ENCODE measurements around the gene B3GALT6.

The B3GALT6 gene

DNA sequence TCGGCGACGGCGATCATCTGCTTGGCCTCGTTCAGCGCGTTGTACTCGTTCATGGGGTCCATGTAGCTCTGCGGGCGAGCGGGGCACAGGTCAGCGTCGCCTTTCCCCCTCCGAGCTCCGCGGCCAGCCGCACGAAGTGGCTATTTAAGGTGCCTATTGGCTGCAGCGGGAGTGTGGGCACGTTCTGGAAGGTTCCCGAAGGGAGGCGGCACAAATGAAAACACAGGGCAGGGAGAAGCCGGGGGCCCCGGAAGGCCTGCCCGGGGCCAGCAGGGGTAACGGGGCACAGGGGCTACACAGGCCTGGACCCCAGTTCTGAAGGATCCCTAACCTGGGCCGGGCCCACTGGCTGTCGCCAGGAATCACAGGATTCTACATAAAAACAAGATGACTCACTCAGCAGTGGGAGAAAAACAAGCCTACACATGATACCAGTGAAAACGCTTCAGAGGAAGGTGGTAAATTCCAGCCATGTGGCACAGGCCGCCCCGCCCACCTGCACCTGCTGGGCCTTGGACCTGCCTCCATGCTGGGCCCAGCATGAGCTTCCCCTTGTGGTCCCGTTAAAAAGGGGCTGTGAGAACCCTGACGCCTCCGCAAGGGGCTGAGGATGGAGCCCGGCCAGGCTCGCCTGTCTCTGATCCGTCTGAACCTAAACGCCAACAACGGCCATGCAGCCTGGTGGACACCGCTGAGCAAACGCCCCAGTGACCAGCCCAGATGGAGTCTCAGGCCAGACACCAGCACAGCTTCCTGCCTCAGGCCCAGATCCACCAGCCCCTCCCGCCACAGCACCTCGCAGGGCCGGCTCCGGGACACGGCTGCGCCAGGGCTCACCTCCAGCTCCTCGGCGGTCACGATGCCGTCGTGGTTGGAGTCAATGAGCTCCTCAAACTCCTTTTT, 14.2 kb upstream of the B3GALT6 start:
- Histone ChIP-seq H3K4me3 (replicated peaks; ENCODE audit: low read depth, low read length) (no peak overlapping the region), H3K36me3 (ENCODE audit: control insufficient read depth, insufficient read depth, low read length) (peaks cover 36% of the 10 kb centered on the region), H3K27me3 (replicated peaks; ENCODE audit: control insufficient read depth, insufficient read depth, low read length) (no peaks in the 10 kb centered on the region)
- no peak for DNase-seq (ENCODE audit: extremely low read depth, insufficient read length)
- TF ChIP-seq, protein P1, sequence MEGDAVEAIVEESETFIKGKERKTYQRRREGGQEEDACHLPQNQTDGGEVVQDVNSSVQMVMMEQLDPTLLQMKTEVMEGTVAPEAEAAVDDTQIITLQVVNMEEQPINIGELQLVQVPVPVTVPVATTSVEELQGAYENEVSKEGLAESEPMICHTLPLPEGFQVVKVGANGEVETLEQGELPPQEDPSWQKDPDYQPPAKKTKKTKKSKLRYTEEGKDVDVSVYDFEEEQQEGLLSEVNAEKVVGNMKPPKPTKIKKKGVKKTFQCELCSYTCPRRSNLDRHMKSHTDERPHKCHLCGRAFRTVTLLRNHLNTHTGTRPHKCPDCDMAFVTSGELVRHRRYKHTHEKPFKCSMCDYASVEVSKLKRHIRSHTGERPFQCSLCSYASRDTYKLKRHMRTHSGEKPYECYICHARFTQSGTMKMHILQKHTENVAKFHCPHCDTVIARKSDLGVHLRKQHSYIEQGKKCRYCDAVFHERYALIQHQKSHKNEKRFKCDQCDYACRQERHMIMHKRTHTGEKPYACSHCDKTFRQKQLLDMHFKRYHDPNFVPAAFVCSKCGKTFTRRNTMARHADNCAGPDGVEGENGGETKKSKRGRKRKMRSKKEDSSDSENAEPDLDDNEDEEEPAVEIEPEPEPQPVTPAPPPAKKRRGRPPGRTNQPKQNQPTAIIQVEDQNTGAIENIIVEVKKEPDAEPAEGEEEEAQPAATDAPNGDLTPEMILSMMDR (IDR thresholded peaks at IDR 0.05; ENCODE audit: insufficient read depth, low read length, poor library complexity, severe bottlenecking), result no peak

DNA sequence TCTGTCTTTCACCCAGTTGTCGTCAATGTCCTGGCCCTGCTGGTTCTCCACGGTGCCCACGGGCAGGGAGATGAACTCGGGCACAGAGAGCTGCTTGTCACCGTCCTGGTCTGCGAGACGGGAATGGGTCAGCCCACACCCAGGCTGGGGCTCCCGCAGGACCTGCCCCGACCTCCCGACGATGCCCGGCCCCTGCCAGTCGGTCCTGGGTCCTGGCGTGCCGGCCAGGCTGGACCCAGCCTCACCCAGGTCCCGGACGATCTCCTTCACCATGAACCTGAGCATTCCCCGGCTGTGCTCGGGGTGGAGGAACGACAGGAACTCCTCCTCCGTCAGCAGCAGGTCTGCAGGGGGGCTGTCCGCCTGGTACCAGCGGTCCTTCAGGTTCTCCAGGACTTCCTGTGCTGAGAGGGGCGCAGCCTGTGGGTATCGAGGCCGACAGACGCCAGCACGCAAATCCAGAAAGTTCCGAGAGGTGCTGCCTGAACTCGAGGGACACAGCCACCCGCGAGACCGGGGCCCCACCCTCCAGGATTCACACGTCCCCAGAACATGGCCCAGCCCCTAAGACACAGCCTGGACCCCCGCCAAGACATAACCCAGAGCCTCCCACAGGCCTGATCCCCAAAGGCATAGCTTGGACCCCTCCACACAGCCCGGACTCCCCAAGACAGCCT, 13.4 kb upstream of the B3GALT6 start:
- peaks cover 41% of the 10 kb centered on the region for H3K36me3 ChIP-seq (ENCODE audit: control insufficient read depth, insufficient read depth, low read length)
- TF ChIP-seq, protein P1 (IDR thresholded peaks at IDR 0.05; ENCODE audit: insufficient read depth, low read length, poor library complexity, severe bottlenecking), result no peak
- H3K4me3 ChIP-seq (replicated peaks; ENCODE audit: low read depth, low read length), result no peak overlapping the region
- no peak for DNase-seq (ENCODE audit: extremely low read depth, insufficient read length)
- no peaks in the 10 kb centered on the region for H3K27me3 ChIP-seq (replicated peaks; ENCODE audit: control insufficient read depth, insufficient read depth, low read length)

DNA sequence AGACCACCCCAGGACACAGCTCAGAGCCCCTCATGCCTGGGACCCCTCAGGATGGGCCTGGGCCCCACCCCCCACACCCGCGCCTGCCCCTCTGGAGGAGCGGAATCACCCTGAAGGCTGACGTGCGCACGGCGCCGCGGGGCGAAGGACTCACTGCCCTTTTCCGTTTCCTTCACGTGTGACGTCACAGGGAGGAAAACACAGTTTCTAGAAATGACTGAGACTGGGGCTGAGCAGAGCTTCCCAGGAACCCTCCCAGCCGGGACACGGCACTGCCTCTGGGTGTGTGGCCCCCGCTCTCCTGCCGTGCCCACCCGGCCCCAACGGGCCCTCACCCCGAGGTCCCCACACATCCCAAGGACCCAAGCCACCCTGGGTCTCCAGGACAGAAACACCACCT, 12.7 kb upstream of the B3GALT6 start:
- no peak for DNase-seq (ENCODE audit: extremely low read depth, insufficient read length)
- TF ChIP-seq, protein P1 (IDR thresholded peaks at IDR 0.05; ENCODE audit: insufficient read depth, low read length, poor library complexity, severe bottlenecking), result no peak
- H3K4me3 ChIP-seq (replicated peaks; ENCODE audit: low read depth, low read length), result no peak overlapping the region
- no peaks in the 10 kb centered on the region for H3K27me3 ChIP-seq (replicated peaks; ENCODE audit: control insufficient read depth, insufficient read depth, low read length)
- H3K36me3 ChIP-seq (ENCODE audit: control insufficient read depth, insufficient read depth, low read length), result peaks cover 41% of the 10 kb centered on the region

DNA sequence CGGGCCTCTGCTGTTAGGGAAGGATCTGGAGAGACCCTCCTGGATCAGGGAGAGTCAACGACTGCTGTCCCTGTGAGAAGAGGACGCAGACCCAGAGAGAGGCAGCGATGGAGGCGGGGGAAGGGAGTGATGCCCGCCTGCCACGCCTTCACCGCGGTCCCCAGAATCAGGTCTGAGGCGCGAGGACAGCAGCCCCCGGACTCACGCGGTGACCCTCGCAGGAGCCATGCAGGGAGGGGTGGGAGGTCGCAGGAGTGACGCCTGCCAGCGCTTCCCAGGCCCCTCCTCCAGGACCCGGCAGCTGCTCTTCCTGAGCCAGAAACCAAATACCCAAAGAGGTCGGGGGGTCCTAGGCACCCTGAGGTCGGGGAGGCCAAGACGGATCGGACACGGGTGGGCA, 11.8 kb upstream of the B3GALT6 start:
- TF ChIP-seq, protein P1 (IDR thresholded peaks at IDR 0.05; ENCODE audit: insufficient read depth, low read length, poor library complexity, severe bottlenecking), result no peak
- H3K36me3 ChIP-seq (ENCODE audit: control insufficient read depth, insufficient read depth, low read length), result peaks cover 45% of the 10 kb centered on the region
- no peaks in the 10 kb centered on the region for H3K27me3 ChIP-seq (replicated peaks; ENCODE audit: control insufficient read depth, insufficient read depth, low read length)
- no peak for DNase-seq (ENCODE audit: extremely low read depth, insufficient read length)
- H3K4me3 ChIP-seq (replicated peaks; ENCODE audit: low read depth, low read length), result no peak overlapping the region

DNA sequence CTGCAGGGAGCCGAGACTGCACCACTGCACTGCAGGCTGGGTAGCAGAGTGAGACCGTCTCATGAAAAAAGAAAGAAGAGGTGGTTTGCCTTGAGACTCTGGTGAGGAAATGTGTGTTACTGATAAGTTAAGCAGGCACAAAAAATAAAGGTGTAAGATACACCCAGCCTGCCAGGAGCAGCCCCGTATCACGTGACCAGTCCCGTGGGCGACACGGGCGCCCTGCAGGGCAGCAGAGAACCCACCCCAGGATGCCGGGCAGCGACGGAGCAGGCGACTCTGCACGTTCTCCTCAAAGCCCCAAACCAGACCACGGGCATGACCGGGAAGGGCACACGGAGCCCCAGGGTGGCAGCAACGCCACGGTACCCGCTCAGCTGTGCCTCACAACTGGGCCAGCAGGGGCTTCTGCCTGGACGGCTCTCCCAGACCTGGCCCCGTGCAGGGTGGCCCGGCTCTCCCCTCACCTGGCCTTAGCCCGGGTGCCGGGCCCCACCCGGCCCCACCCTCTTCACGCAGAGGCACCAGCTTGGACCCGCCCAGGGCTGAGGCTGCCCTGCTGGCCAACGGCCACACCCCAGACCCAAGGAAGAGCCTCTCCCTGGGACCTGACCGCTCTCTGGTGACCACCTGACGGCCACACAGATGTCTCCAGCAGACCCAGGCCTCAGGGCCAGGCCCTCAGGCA, 10.0 kb upstream of the B3GALT6 start:
- no peak for DNase-seq (ENCODE audit: extremely low read depth, insufficient read length)
- Histone ChIP-seq H3K36me3 (ENCODE audit: control insufficient read depth, insufficient read depth, low read length) (peaks cover 48% of the 10 kb centered on the region), H3K4me3 (replicated peaks; ENCODE audit: low read depth, low read length) (no peak overlapping the region), H3K27me3 (replicated peaks; ENCODE audit: control insufficient read depth, insufficient read depth, low read length) (no peaks in the 10 kb centered on the region)
- TF ChIP-seq, protein P1 (IDR thresholded peaks at IDR 0.05; ENCODE audit: insufficient read depth, low read length, poor library complexity, severe bottlenecking), result no peak

Measured in GM06990 (cell line).